ENCODE results near the gene HUS1. TPM values are rescaled to one million over a fixed set of nuclear protein-coding genes. Genes with fewer than 3 reads are reported as not detected.
A peak's percentile ranks its signal among the peaks of the same experiment; 100 is the strongest.

Gene HUS1
- 19.5 and 19.7 TPM in 2 replicates for total RNA-seq

DNA sequence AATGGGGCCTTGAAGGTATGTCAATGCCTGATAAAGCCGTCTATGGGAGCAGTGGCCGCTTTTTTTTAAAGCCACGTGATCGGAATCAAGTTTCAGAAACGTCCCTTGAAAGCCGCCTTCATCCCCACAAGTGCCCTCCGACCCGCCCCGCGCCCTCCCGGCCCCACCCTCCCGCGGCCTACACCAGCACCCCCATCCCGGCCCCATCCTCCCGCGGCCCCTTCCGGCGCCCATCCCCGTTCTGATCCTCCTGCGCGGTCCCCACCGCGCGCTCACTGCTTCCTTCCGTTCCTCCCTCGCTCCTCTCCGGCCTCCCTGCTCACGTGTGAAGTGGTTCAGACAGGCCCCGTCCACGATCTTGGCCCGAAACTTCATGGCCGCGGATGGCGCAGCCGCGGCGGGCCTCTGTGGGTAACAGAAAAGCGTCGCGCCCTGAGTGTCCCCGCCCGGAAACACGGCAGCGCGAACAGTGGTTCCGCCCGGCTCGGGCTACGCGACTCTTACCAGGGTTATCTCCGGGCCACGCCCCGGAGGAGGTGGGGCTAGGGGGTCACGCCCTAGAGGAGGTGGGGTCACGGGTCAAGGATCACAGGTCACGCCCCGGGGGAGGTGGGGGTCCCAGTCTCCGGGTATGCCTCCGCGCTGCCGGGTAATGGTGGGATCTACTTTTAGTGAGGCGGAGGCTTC is at the start of gene HUS1:
HUS1 (minus strand) TSS at position 471 of the 687 bp plus-strand sequence; CDS start at position 375, 96 bp downstream.
- TF ChIP-seq CTCF (IDR thresholded peaks at IDR 0.05; ENCODE audit: insufficient read depth, low read length, severe bottlenecking) = no peak
- H3K36me3 ChIP-seq (ENCODE audit: control insufficient read depth, insufficient read depth, low read length) = peaks cover 10% of the 10 kb centered on the region
- peak within 1 kb of the TSS; percentile 77 for H3K4me3 ChIP-seq (ENCODE audit: low read depth, low read length)
- FAIRE-seq (no peak), DNase-seq (ENCODE audit: low read depth) (peak; percentile 66)
- H3K27me3 ChIP-seq (ENCODE audit: control insufficient read depth, insufficient read depth, low read length) = no peaks in the 10 kb centered on the region

GRCh38 chr7:48028938-48029337 is 49.5 kb upstream of the HUS1 start, which contains the start of gene SUN3:
Gene SUN3 (minus strand): TSS chr7:48029107. CDS start chr7:48028938, 169 bp downstream.
- TF ChIP-seq CTCF (IDR thresholded peaks at IDR 0.05; ENCODE audit: insufficient read depth, low read length, severe bottlenecking) = no peak
- no peak for DNase-seq (ENCODE audit: low read depth)
- Histone ChIP-seq H3K36me3 (ENCODE audit: control insufficient read depth, insufficient read depth, low read length) (no peaks in the 10 kb centered on the region), H3K4me3 (ENCODE audit: low read depth, low read length) (no peak within 1 kb of the TSS), H3K27me3 (ENCODE audit: control insufficient read depth, insufficient read depth, low read length) (no peaks in the 10 kb centered on the region)
- FAIRE-seq = no peak

DNA sequence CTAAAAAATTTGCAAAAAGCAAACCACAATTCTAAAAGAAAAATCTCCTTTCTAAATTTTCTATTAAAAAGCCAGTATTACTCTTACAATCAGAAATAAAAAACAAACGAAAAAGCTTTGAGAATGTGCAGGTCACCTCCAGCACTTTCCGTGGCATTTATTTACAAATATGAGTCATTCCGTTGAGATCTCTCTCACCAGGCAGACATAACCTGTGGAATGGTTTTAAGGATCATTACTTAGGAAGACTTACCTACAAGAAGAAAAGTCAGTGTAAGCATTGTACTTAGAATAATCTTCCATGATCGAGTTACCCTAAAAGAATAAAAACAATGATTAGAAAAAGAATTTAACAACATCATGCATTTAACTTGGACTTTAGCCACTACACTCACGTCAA is 46.2 kb upstream of the HUS1 start:
- TF ChIP-seq CTCF (IDR thresholded peaks at IDR 0.05; ENCODE audit: insufficient read depth, low read length, severe bottlenecking) = no peak
- no peak for FAIRE-seq
- DNase-seq (ENCODE audit: low read depth) = peak; percentile 74
- H3K4me3 ChIP-seq (ENCODE audit: low read depth, low read length) = no peak overlapping the region
- no peaks in the 10 kb centered on the region for H3K27me3 ChIP-seq (ENCODE audit: control insufficient read depth, insufficient read depth, low read length)
- no peaks in the 10 kb centered on the region for H3K36me3 ChIP-seq (ENCODE audit: control insufficient read depth, insufficient read depth, low read length)

DNA sequence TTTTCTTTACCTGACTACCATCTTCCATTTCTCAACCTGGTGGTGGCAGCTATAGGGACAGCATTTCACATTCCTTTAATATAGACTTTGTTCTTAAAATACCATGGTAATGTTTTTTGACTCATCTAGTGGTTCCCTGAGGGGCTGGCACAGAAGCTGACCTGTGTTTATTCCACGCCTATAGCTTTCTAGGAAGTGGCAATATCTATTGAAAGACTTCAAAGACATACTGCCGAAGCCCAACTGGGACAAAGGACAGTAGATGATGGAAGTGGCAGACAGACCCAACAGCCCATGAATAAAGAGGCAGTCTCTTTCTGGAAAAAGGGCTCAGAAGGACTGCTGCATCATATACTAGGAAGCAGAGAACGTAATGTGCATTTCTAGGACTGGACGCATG is 38.3 kb upstream of the HUS1 start:
- Histone ChIP-seq H3K4me3 (ENCODE audit: low read depth, low read length) (no peak overlapping the region), H3K27me3 (ENCODE audit: control insufficient read depth, insufficient read depth, low read length) (no peaks in the 10 kb centered on the region), H3K36me3 (ENCODE audit: control insufficient read depth, insufficient read depth, low read length) (no peaks in the 10 kb centered on the region)
- DNase-seq (ENCODE audit: low read depth) (no peak), FAIRE-seq (no peak)
- no peak for TF ChIP-seq CTCF (IDR thresholded peaks at IDR 0.05; ENCODE audit: insufficient read depth, low read length, severe bottlenecking)

- no peak for DNase-seq (ENCODE audit: low read depth)
- no peak for FAIRE-seq
- no peaks in the 10 kb centered on the region for H3K27me3 ChIP-seq (ENCODE audit: control insufficient read depth, insufficient read depth, low read length)
- H3K4me3 ChIP-seq (ENCODE audit: low read depth, low read length) = no peak overlapping the region
- H3K36me3 ChIP-seq (ENCODE audit: control insufficient read depth, insufficient read depth, low read length) = no peaks in the 10 kb centered on the region
- TF ChIP-seq CTCF (IDR thresholded peaks at IDR 0.05; ENCODE audit: insufficient read depth, low read length, severe bottlenecking) = no peak
Observed at GRCh38 chr7:48016641-48017040, 37.2 kb upstream of the HUS1 start.

- no peak for TF ChIP-seq CTCF (IDR thresholded peaks at IDR 0.05; ENCODE audit: insufficient read depth, low read length, severe bottlenecking)
Observed at GRCh38 chr7:48011951-48012350, 32.5 kb upstream of the HUS1 start.

More at GRCh38 chr7:48011951-48012350, 32.5 kb upstream of the HUS1 start:
- FAIRE-seq (no peak), DNase-seq (ENCODE audit: low read depth) (no peak)
- Histone ChIP-seq H3K36me3 (ENCODE audit: control insufficient read depth, insufficient read depth, low read length) (no peaks in the 10 kb centered on the region), H3K27me3 (ENCODE audit: control insufficient read depth, insufficient read depth, low read length) (no peaks in the 10 kb centered on the region), H3K4me3 (ENCODE audit: low read depth, low read length) (no peak overlapping the region)

Measured in bronchial epithelial cell (primary cell).